Measurements from ENCODE around the gene PDHX. TPM values are rescaled to one million over a fixed set of nuclear protein-coding genes. Genes with fewer than 3 reads are reported as not detected.

PDHX gene
- total and polyA plus RNA-seq, 10 of the 15 experiments (the other 5 are each of a cell fraction or from before 2014, with no cell fraction given) = 14.5 to 41.9 (median 28.0) TPM

GRCh38 chr11:35012467-35013191, 96.2 kb downstream of the PDHX start:
- Histone ChIP-seq H3K4me1 (ENCODE audit: control insufficient read depth, insufficient read depth, low read length) (peaks cover 29% of the 10 kb centered on the region), H4K20me1 (ENCODE audit: control insufficient read depth, insufficient read depth) (no peaks in the 10 kb centered on the region), H3K9me3 (replicated peaks; ENCODE audit: control insufficient read depth, insufficient read depth, low read length) (no peaks in the 10 kb centered on the region), H3K4me2 (ENCODE audit: control insufficient read depth, insufficient read depth) (peak overlapping the region; percentile 70), H3K27ac (ENCODE audit: control insufficient read depth, insufficient read depth) (peak overlapping the region; percentile 76), H2AFZ (ENCODE audit: control insufficient read depth, low read depth, low read length) (no peak overlapping the region), H3K36me3 (ENCODE audit: control insufficient read depth in 2 of 2, insufficient read depth in 2 of 2, low read length in 1 of 2) (no peaks in the 10 kb centered on the region), H3K27me3 (replicated peaks in 1 of 2; ENCODE audit: control insufficient read depth in 2 of 2, insufficient read depth in 2 of 2, low read length in 1 of 2) (no peaks in the 10 kb centered on the region), H3K9ac (ENCODE audit: control insufficient read depth, insufficient read depth, low read length) (peak overlapping the region; percentile 38; the same call in 1 of the 2 replicates), H3K79me2 (ENCODE audit: control insufficient read depth, insufficient read depth, low read length) (no peaks in the 10 kb centered on the region), H3K4me3 (no peak overlapping the region; the same call in 1 of the 2 replicates)
- in situ Hi-C loops (cut with MboI) = loop anchor here (5.0 kb wide), 2 partner anchors 65 to 130 kb away; no protein-coding TSS in a partner anchor
- 1% methylated on average over 8 of the region's 8 CpGs for WGBS (ENCODE audit: insufficient coverage, insufficient replicate concordance, low lambda C conversion rate, missing lambda C conversion rate)
- DNase-seq (ENCODE audit: low read depth, low spot score) (peak; percentile 92), ATAC-seq (peak; percentile 83), FAIRE-seq (peak; percentile 86)
- ChIA-PET RAD21 (ENCODE audit: unreplicated experiment) (interaction anchor here (0.7 to 3.7 kb wide), 17 partner anchors 17 to 293 kb away, joined by 3 to 20 read pairs (median 4); no protein-coding TSS in a partner anchor), POLR2A (interaction anchor here (0.6 kb wide), 2 partner anchors 228 to 321 kb away, joined by 3 read pairs; no protein-coding TSS in a partner anchor), SMC1A (ENCODE audit: uncharacterized antibody, unreplicated experiment) (interaction anchor here (0.6 to 3.8 kb wide), 21 partner anchors 10 to 171 kb away, joined by 3 to 23 read pairs (median 4); no protein-coding TSS in a partner anchor), CTCF (interaction anchor here (0.6 to 1.4 kb wide), 3 partner anchors 67 to 225 kb away, joined by 3 read pairs; no protein-coding TSS in a partner anchor)
- no TSS peak for BruUV-seq (replicated peaks)
- intact Hi-C loops (cut with micrococcal nuclease; ENCODE audit: unreplicated experiment) = loop anchor here (1.0 to 2.0 kb wide), 3 partner anchors 24 to 114 kb away; no protein-coding TSS in a partner anchor
- TF ChIP-seq TAF1 (IDR thresholded peaks at IDR 0.05; ENCODE audit: borderline replicate concordance, low read depth, low read length) = no peak
- TF ChIP-seq KAT2A (conservative IDR thresholded peaks at IDR 0.05; ENCODE audit: control insufficient read depth, low read depth, low read length) = no peak
- no peak; the same call in 1 of the 2 replicates for TF ChIP-seq ASH2L (IDR thresholded peaks at IDR 0.05; ENCODE audit: borderline replicate concordance, low read depth)
- no peak for TF ChIP-seq SREBF1 (IDR thresholded peaks at IDR 0.05; ENCODE audit: low read length)
- no peak; the same call in none of the 2 replicates for TF ChIP-seq GATAD2B (conservative IDR thresholded peaks at IDR 0.05; ENCODE audit: low read depth)
- no peak; the same call in 1 of the 2 replicates for TF ChIP-seq ELK1 (IDR thresholded peaks at IDR 0.05; ENCODE audit: low read depth, low read length)
- no peak for TF ChIP-seq CHD4 (IDR thresholded peaks at IDR 0.05)
- no peak for TF ChIP-seq CUX1 (IDR thresholded peaks at IDR 0.05; ENCODE audit: insufficient replicate concordance, low read depth, low read length)
- TF ChIP-seq E4F1 (IDR thresholded peaks at IDR 0.05; ENCODE audit: borderline replicate concordance, partially characterized antibody) = no peak
- peak; percentile 90 for TF ChIP-seq DPF2 (IDR thresholded peaks at IDR 0.05)
- TF ChIP-seq NRF1 (conservative IDR thresholded peaks at IDR 0.05; ENCODE audit: low read depth, low read length) = no peak
- TF ChIP-seq PML (IDR thresholded peaks at IDR 0.05; ENCODE audit: low read length) = peak; percentile 69; the same call in 1 of the 2 replicates
- no peak for TF ChIP-seq SMAD5 (IDR thresholded peaks at IDR 0.05; ENCODE audit: low read depth)

All from GM12878 (cell line).